Kidney glomerular epithelial cell (primary cell): ENCODE results near the gene MAP2.

Experiments
- DNase-seq: peaks from one replicate; lab custom pipeline; 2025; lab: John Stamatoyannopoulos, UW

Gene MAP2

DNA sequence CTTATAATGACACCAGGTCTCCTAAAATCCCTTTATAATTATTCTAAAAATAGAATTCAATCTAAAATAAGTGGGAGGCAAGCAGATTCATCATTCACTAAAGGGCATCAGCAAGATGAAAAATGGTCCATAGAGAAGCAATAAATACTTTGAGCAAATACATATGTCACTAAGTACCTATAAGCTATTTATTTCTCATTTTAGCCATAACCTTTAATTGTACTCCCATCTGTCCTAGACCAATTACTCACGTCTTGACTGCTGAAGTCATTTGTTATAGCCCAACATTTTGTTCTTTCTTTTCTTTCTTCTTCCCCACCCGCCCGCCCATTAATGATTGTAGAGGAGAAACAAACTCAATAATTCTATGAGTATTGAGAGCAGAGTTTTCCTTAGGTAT, 105.7 kb downstream of the MAP2 start:
- no peak for DNase-seq

DNA sequence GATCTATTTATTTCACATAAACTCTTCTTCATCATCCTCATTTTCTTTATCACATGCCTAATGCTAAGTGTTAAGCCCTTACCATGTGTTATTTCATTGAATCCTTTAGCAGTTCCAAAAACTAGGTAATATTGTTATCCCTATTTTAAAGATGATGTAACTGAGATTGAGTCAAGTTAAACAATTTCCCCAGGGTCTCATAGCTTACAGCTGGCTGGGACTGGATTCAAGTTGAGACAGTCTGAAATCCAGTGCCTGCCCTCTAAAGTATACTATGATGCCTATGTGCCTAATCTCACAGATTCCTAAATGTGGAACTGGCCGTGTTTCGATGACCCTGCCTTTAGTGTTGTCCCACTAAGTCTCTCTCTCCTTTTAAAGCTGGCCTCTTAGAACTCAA, 108.5 kb downstream of the MAP2 start:
- no peak for DNase-seq

DNA sequence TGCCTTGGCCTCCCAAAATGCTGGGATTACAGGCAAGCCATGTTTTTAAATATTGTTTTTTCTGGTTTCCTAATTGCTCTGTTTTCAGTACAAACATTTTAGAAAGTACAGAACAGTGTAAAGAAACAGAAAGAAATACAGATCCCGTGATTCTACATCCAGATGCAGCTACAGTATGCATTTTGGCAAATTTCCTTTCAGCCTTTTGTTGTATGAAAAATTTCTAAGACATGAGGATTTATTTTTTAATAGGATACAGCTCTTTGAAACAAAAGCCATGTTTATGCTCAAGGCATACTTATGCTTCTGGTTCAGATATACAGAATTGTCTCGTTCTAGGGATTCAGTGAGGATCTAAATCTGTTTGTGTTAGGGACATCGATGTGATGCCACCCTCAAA, 109.5 kb downstream of the MAP2 start:
- no peak for DNase-seq

DNA sequence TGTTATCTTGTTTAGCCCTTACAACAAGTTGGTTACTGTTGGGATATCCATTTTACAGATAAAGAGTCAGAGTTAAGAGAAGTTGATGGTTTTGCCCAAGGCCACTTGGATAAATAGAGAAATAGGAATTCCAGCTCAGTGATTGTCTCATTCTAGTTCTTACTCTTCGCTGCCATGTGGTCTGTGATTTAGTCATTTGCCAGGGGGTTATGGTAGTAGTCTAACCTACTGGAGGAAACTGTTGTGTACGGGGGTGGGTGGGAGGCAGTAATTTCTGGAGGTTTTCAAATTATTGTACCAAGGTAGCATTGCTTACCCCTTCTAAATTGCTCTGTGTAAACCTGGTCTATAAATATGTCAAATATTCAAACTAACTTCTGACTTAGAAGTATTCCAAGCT, 110.4 kb downstream of the MAP2 start:
- no peak for DNase-seq

DNA sequence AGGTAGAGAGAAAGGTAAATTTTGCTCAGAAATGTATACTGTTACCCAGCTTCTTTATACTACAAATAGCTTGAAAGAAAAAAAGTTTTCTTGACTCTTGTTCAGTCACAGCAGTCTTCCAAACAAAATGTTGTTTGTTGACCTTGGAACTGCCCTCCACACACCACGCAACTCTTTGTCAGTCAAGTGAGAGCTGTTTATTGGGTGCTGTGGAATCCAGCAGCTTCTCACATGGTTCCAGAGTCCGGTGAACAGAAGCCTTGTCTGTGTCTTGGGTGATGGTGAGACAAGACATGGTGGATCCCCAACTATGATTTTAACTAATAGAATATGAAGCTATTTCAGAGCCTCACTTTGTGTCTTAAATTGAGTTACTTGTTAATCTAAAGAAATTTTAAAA, 112.5 kb downstream of the MAP2 start:
- DNase-seq = no peak

DNA sequence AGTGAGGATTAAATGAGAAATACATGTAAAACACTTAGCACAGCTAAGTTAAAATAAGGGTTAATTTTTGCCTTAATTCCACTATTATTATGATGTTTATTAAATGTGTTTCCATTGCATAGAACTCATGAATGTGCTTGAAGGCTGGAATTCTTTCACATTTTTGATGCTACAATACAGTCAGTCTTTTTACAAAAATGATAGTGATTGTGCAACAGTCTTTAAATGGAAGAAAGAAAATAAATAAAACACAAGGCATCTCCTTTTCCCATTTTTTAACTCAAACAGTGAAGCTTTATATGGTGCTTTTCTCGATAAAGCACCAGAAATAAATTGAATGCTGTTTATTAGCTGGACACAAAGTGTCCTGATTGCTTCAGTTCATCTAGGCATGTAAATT, 123.9 kb downstream of the MAP2 start:
- no peak for DNase-seq

DNA sequence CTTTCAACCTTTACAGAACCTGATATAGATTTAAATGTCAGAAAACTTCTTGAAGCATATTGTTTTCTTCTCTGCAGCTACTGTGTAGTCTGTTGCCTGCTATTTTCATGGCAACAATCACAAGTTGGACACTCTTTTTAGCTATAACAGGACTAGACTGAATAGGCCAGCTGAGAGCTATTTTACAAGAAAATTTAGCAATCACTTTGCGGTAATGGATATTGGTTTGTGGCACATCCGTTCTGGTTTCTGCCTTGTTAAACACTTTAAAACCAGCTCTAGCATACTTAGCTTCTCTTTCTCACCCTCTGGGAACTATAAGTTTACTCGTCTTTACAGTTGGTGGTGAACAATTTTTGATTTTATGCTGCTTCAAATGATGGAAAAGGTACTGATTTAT, 125.7 kb downstream of the MAP2 start:
- DNase-seq = no peak

DNA sequence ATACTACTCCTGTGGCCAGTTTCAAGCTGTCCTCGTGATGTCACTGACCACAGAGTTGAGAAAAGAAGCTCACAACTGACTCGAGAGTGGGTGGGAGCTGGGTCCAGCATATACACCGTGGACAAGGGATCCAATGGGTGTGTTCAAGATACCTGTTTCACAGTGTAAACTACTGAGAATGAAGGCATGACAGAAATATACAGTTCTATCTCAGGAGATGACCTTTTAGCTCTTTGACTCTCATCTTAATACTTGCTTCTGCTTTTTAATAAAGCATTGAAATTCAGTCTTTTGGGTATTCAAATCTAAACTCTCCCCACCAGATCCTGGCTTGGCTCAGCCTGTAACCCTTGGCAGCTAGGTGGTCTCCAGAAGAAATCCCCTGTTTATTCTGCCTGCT, 130.1 kb downstream of the MAP2 start:
- no peak for DNase-seq

DNA sequence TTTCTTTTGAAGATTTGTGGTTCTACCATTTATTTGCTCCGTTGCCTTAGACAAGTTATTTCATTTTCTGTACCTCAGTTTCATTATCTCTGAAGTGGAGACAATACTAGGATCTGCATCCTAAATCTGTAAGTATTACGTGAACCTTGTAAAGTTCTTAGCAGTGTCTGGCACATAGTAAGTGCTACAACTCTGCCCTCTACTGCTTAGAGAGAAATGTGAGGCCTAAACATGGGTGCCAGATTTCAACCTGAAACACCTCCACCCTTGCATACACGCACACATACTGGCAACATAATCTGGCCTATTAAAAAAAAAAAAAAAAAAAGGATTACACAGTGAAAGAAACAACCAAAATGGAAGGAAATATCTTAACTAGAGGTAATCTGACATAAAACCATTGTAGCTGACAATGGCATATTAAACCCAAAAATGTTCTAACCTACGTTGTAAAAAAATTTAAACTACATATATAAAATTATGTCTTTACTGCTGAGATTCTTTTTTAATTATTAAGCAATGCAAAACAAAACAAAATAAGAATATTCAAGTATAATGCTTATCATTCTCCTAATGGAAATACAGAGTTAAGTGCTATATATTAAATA, 132.6 kb downstream of the MAP2 start:
- DNase-seq = peak; percentile 41

DNA sequence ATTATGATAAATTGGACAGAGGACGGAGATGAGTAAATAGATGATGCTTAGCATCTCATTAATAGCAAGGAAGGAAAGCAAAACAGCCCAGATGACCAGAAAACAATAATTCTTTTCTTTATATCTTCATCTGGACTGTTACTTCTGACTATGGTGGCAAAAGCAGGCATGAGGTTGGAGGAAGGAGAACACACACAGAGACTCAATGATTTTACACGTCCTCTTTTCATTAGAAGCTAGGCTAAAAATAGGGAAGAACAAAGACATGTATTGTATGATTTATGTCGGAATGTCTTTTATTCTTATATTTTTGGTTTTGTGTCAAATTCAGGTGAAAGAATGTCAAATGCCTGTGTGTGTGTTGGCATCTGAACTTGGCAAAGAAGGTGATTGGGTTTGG, 137.1 kb downstream of the MAP2 start:
- no peak for DNase-seq

DNA sequence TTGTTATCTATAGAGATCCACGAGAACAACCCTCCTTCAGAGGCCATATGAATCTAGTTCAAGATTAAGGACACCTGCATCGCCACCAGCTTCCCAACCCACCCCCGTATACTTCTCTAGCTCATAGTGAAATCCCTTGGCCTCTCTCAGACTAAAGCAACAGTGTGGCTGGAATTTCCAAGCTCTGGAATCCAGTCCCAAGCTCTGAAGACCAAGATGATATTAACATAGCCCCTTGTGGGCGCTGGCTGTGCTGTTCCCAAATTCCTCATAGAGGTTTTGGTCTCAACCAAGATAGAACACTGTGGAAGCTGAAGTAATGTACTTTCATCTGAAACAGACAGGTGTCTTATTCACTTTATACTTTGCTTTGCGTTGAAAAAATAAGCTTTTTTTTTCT, 139.6 kb downstream of the MAP2 start:
- DNase-seq = no peak

DNA sequence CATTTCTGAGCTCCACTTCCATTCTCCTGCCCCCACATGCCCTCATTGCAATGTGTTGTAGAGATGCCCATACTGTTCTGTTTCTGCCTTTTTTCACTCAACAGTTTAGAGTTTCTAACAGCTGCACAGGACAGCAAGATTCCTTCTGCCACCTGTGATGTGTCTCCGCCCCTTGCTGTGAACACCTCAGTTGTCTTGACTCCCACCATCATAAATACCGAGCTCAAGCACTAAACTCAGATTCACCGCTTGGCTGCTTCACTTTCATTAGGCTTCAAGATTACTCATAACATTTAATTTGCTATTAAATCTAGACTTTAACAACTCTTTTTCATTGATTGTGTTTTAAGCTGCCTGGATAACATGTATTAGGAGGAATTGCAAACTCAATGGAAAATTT, 141.0 kb downstream of the MAP2 start:
- DNase-seq = peak; percentile 21

DNA sequence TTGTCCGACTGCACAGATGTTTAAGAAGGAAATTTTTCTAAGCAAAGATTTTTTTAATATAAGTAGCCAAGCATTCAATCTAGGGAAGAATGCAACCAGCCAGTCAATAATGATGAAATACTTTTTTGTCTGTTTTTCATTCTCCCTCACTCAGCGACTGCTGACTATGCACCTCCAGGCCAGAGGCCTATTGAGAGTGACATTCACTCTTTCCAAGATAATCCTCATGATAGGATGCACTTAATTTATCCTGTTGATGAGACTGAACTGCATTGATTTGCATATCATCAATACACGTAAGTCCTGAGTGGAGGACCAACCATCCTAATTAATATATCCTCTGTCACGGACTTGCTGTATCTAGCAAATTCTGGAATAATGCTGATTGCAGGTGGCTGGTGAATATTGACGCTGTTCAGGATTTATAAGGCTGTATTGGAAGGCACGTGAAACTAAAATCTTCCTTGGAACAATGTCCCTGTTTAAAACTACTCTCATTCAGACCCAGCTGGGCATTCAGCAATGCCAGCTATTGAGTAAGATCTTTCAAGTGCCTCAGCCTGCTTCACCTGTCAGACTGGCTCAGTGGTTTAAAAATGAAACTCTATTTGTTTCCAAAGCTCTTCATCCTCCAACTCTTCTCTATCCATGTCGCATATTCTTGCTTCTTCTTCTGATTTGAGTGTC, 142.2 kb downstream of the MAP2 start:
- DNase-seq = no peak

DNA sequence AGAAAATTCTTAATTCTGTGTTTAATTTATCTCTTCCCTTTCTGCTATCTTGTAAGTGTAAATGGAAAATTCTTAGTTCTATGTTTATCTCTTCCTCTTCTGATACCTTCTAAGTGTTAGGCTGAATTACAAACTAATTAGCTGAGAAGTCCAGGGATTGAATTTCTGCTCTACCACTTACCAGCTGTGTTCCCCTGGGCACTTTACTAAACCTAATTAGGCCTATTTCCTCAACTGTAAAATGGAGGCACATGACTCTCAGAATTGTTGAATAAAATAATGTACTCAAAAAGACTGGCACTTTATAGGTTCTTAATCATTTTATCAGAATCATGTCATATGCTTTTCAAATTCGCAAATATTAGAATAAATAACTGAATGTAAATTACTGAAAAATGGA, 146.3 kb downstream of the MAP2 start:
- no peak for DNase-seq

DNA sequence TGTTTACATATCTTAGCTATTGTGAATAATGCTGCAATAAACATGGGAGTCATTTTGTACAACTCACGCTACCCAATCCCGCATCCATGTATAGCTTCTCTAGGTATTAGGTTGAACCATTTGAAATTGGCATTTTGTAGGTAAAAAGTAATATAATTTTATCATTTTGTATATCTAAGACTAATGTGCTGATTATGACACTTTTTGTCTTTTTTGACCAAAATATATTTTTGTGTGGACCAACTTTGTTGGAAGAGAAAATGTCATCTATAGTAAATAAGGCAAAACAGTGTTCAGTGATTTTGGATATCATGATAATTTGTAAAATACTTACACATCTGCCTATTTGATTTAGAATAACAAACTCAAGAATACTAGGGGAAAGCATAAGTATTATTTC, 150.7 kb downstream of the MAP2 start:
- no peak for DNase-seq

DNA sequence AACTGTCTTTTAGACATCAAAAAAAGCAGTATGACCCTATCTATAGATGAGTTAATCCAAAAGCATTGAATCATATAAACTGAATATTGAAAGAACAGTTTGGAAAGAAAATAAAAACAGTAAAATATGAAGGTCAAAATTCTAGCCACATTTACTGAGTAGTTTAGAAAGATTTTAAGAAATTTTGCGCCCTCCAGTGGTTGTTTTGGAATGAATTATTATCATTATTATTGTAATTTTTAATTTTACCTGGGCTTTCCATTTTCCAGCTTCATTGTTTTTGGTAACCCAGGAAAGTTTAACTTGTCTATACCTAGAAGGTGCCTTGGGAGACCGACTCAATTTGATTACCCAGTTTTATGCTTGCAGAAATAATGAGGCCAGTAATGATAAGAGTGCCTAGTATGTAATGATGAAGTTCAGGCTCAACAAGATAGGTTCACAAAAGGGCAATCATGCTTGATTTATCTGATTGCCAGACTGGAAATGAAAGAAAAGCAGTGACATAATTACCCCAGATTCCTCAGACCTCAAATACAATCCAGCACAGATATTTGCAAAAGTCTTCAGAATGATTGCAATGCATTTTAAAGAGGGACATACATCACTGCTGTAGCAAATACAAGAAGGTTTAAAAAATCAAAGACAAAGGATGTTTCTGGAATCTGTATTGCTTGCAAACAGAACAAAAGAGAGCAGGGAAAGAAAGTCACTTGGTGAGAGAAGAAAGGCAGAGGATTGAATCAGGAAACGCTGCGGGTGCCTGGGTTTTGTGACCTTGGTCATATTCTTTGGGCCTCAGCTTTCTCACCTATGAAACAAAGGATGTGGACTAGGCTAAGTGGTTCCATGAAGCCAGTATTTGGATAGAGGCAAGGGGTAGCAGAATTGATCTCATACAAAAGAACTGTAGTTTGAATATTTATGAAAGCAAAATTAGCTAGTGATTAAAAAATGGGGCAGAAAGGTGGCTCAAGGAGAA, 153.8 kb downstream of the MAP2 start:
- DNase-seq = peak; percentile 29

DNA sequence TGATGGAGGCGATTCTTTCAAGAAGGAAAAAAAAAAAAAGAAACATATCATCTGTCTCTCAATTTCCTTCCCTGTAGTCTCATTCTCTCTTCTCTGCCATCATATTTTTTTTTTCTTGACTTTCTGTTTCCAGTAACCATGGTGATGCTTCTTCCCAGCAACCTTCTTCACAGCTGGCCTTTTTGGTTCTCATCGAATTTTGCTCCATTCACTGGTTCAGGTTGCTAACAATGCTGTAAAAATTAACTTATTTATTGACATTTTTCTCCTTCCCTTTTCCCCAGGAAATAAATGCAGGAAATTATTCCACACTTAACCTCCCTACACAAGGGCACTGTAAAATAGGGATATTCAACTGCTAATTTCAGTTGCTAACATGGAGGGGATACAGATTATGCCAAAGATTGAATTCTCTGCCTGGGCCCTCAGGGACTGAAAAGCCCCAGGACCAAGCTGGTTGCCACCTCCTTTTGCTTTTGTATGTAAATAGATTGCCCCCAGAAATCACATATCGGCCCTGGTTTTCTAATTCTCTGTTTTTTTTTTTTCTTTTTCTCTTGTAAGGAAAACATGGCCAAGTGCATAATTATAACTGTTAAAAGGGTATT, 154.7 kb downstream of the MAP2 start:
- DNase-seq = no peak

DNA sequence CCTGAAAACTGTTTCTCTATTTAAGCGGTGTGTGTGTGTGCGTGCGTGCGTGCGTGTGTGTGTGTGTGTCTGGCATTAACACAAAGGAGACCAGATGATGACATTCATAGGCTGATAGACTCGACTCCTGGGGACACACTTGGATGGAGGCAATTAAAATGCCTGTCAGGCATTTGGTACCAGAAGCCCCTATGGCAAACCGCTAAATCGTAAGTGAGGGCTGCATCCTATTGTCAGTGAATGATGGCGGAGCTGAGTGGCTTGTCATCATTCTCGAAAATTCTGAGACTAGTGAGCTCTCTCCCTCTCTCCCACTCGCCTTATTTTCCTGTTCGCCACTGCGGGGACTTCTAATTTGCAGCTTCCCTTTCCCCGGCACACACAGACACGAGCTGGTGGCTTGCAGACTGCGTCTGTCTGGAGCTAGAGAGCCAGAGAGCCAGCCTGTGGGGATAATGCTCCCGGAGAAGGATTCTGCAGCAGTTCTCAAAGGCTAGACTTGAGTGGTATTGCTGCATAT, 155.4 kb downstream of the MAP2 start:
- DNase-seq = peak; percentile 27

DNA sequence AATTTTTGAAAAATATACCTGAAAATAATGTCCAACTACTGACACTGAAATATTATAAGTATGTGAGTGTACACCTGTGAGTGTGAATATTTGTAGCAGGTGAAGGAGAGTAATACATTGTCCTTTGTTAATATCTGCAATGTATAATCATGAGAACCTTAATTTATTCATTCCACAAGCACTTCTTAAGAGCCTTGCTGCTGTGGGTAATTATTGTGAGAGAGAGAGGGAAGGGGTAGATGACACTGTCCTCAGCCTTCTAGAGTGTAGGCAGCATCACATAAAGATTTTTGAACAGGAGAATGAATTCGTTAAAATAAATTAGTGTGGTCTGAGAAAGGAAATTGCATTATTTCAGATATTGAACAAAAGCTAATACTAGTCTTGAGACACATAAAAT, 157.2 kb downstream of the MAP2 start:
- no peak for DNase-seq

DNA sequence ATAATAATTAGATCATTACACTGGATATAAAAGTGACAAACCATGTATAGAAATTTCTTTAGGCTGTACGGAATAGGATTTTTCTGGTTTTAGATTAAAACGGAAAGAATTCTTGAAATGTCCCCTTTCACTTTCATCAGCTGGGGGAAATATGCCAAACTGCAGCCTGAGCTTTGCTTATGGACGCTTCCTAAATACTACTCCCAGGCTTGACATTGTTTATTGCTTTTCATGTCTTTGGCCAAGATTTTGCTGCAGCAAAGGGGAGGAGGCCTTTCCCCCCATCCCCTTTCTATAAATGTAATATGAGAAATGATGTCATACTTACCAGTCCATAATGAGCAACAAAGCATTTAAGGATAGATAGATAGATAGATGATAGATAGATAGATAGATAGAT, 158.4 kb downstream of the MAP2 start:
- no peak for DNase-seq

DNA sequence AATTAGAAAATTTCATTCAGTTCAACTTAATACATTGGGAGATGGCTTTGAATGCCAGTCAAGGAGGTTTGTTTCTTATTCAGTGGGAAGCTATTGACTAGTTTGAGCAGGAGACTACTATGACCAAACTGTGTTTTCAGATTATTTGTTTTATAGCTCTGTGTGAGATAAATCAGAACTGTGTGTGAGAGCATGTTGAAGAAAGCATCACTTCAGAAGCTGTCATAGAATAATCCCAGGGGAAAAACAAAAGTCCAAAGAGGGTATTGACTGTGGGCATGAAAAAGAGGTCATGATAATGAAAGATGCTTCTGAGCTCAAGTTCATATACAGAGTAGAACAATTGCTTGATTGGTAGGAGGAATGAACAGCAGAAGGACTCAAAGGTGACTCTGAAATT, 160.6 kb downstream of the MAP2 start:
- DNase-seq = no peak

DNA sequence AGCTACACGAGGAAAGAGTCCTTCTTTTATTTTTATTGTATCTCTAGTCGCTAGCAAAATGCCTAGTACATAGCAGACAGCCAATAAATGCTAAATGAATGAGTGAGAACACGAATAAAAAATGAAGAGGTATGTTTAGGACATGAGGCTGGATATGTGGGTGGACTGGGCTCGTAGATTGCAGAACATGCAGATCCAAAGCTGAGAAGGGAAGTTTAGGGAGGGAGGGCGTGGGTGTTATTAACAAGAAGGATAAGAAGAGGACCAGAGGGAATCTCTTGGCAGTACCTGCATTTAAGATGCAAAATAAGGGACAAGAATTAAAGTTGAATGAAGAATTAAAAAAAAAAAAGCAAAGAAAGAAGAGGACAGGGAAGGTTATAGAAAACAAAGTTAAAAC, 161.1 kb downstream of the MAP2 start:
- DNase-seq = no peak
